ENCODE results near the gene CSH2.

The CSH2 gene

DNA sequence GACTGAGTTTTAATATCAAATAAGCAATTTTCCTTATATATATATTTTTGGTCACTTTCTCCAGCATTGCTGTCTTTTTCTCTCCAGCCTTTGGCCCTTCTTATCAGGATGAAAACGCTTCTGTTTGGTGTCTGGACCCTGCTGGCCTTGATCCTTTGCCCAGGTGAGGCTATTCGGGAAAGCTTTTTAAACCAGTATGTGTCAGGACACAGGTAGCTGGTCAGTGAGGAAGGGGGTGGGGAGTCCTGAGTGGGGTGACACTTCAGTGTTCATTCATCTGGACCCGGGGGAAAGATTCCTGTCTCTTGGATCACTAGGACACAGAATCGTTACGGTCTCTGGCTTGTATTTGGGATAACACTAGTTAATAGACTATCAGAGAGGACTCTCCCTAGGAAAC lies 18.8 kb downstream of the CSH2 start:
- no peak for DNase-seq

DNA sequence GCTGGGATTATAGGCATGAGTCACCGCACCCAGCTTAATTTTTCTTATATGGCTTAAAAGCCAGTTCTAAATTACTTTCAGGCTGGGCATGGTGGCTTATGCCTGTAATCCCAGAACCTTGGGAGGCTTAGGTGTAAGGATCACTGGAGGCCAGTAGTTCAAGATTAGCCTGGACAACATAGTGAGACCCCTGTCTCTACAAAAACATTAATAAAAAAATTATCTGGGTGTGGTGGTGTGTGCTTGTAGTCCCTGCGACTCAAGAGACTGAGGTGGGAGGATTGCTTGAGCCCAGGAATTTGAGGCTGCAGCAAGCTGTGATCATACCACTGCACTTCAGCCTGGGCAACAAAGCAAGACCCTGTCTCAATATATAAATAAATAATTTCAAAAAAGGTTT lies 20.2 kb downstream of the CSH2 start:
- DNase-seq: no peak

DNA sequence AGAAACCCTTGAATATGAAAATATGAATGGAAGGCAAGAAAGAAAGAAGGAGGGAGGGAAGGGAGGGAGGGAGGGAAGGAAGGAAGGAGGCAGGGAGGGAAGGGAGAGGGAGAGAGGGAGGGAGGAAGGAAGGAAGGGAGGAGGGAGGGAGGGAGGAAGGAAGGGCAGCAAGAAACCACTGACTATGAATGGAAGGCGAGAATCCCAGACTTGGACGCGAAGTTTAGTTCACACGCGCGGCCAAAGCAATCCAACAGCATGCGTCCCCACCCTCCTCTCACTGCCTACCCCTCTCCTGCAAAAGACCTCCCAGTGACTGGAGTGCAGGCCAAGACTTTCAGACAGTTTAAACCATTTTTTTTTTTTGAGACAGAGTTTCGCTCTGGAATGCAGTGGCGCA lies 23.1 kb downstream of the CSH2 start:
- no peak for DNase-seq

DNA sequence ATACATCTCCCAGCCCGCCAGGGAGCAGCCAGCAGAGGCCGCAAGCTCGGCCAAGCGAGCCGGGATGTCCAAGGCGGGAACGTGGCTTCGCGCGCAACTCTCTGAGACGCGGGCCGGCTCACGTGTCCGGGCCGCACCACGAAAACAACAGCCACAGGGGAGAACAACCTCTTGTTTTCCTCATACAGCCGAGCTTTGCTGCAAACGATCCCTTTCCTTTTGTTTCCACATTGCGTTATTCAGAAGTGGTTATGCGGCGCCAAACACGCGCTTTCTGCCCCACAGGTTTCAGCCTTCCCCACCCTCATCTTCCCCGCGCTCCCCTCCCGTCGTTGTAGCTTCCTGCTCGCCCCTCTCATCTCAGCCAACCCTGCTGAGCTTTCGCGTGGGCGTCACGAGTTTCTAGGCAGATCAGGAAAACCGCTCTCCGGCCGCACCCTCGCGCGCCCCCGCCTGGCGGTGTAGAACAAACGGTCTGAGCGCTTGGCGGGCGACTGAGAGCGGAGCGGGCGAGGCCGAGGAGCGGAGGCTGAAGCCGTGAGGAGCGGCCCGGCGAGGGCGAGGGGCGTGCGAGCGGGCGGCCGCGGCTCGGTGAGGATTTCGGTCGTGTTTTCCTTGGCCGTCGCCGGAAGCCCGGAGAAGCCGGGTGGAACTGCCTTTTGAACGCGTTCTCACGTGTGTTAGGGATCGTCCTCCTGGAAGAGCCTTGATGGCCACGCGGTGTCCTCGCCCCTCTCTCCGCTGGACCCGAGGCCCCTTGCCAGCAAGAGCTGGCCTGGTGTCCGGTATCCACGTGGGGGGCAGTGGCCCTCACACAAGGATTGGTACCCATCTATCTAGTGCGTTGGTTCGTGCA lies 24.4 kb downstream of the CSH2 start:
- peak; percentile 89 for DNase-seq

- DNase-seq: no peak
These were observed 25.8 kb downstream of the CSH2 start for GRCh38 chr17:63847525-63848249.

DNA sequence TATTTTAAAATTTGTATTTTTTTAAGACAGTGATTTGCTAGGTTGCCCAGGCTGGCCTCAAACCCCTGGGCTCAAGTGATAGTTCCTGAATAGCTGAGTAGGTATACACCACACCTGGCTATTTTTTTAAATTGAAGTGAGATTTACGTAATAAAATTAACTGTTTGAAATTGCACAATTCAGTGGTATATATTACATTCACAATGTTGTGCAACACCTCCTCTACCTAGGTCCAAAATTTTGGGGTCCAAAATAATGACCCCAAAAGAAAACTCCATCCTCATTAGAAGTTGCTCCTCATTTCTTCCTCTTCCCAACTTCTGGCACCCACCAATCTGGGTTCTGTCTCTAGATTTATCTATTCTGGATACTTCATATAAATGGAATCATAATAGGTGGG lies 28.0 kb downstream of the CSH2 start:
- DNase-seq: no peak

DNA sequence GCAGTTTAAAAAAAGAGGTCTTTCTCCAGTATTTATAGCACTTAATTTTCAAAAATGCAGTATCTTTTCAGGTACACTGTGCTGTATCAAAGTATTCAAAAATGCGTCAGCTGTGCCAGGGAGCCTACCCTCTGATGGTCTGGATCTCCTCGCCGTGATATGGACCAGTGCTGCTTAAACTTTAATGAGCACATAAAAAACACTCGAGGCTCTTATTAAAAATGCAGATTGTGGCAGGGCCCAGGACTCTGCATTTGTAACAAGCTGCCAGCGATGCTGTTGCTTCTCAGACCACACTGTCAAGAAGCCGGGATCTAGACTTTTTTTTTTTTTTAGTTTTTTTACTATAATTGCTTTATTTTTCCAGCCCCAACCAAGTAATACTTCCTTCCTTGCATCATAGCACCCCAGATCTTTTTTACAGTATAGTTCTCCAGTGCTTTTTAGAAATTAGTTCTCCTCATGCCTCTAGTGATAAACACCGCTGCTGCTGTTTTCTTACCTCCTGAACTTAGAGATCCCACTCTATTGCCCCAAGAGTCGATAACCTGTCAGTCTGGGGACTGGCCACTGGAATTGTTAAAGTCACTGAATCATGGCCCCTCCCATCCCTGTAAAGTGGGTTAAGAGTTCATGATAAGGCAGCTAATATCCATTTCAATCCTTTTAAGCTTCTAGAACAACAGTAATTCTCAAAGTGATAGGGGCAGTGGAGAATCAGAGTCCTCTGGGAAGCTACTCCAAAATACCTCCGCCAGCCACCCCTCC lies 29.4 kb downstream of the CSH2 start:
- DNase-seq: peak; percentile 16

GRCh38 chr17:63843387-63843888 lies 30.0 kb downstream of the CSH2 start:
- peak; percentile 94 for DNase-seq

DNA sequence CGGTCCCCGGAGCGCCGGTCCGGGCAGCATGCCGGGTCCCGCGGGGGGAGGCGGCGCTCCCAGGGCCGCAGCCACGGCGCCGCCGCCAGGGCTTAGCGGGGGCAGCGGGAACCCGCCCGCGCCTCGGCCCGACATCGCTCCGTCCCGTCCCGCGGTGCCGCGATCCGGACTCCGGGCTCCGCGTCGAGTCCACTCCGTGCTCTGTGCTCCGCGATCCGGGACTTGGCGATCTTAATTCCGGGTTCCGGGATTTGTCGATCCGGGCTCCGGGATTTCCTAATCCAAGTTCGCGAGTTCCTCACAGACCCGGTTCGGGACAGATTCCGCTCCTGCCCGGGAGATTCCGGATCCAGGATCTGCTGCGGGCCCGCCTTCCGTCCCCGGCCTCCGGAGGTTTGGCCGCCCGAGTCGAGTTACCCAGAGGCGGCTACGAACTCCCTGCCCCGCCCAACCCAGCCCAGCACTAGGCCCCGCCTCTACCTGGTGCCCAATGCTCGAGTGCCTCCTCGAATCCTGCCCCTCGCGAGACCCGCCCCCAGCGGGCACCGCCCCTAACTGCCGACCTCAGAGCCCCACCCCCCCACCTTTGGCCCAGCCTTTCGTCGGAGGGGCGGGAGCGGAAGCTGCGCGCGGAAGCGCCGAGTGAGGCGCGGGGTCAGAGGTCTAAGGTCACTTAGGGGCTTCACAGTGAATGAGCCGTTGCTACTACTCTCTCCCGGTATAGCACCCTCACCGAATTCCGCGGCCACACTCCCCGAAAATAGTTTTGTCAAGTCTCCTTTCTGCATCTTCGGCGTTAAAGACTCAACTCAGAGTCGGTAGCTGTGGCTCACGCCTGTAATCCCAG lies 30.7 kb downstream of the CSH2 start, which contains the start of gene SMARCD2:
Gene SMARCD2, minus strand, starts transcription at position 146 of the 847 bp plus-strand sequence. Its CDS starts 11 bp downstream, at position 135.
- peak; percentile 99 for DNase-seq

GRCh38 chr17:63842173-63842539 lies 31.3 kb downstream of the CSH2 start:
- no peak for DNase-seq

DNA sequence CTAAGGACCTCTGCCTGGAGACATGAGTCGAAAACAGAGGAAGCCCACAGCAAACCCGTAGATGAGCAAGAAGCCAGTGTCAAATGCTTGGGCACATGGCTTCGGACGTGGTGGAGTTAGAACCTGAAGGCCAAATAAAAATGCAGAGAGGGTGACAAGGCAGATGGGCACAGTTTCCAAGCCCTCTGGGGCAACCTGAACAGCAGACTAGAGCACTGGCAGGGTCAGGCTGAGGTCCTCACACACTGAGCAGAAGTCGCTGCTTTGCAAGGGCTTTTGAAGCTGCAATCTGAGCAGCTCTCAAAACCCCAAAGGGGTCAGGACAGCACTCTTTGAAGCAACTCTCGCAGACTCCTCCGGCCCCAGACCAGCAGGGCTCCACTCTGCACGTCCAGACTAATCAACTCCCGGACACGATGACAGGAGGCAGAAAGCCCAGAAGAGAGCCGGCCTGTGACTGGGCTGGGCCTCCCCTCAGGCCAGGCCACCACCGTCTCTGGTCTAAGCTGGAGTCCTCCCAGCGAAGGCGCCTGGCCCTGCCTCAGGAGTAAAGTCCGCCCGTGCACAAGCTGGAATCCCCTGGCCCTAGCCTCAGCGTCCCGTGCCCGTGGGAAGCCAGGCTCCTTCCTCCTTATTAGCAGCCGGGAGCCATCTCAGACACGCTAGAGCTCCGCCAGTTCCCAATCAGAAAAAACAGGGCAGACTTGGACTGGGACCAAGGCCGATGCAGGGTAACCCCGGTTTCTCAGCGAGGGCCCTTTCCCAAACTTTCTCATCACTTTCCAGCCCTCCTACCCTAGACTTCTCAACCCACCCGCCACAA lies 31.9 kb downstream of the CSH2 start:
- DNase-seq: peak; percentile 45

- DNase-seq: no peak
These were observed 32.7 kb downstream of the CSH2 start for GRCh38 chr17:63840591-63841349.

GRCh38 chr17:63838631-63839171 lies 34.8 kb downstream of the CSH2 start:
- no peak for DNase-seq

DNA sequence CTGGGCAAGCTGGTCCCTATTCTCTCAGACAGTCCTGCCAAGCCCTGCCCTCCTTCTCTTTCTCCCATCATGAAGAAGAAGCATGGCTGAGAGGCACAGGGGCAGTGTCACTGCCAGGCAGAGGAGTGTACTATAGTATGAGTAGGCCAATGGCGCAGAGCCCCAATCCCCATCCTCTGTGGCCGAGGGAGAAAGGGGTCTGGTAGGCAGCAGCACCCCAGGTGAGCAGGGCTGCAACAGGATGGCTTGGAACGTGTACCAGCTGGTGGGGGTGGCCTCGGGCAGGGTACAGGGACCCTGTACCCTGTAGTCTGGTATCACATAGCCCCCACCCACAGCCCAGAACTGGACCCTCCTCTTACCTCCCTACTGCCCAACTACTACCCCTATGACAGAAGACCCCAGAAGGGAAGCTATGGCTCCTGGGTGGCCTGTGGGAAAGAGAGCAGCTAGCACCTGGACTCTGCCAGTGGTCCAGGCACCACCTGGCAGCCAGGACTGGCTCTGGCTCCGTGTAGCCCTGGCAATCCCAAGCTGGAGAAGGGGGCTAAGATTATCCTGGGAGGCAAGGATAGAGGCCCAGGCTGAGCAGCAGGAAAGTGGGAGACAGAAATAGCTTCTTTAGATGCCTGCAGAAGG lies 35.4 kb downstream of the CSH2 start:
- DNase-seq: no peak

- DNase-seq: no peak
These were observed 36.0 kb downstream of the CSH2 start for GRCh38 chr17:63837480-63837879.

- DNase-seq: no peak
These were observed 36.7 kb downstream of the CSH2 start for GRCh38 chr17:63836811-63837210.

GRCh38 chr17:63835167-63835720 lies 38.2 kb downstream of the CSH2 start:
- no peak for DNase-seq

GRCh38 chr17:63834431-63835166 lies 38.9 kb downstream of the CSH2 start:
- DNase-seq: peak; percentile 89

Measured in RPMI8226 (cell line).